Measurements from ENCODE around the gene ME3.

DNA sequence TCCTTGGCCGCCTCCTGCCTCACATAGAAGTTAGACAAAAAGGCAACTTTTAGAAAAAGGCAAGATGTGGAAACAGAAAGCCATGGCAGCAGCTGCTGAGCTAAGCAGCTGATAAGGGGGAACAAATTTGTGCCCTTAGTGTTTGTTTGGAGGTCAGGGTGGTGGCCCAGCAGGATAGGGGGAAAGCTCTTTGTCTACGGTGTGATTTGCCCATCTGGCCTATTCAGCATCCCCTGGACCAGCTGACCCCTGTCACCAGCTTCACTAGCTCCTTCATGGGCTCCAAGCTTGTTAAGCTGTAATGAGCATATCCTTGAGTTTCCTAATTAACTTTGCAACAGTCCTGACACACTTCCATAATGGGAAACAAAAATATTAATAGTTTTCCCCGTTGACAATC lies 5.9 kb upstream of the ME3 start:
- TF ChIP-seq, protein P1, sequence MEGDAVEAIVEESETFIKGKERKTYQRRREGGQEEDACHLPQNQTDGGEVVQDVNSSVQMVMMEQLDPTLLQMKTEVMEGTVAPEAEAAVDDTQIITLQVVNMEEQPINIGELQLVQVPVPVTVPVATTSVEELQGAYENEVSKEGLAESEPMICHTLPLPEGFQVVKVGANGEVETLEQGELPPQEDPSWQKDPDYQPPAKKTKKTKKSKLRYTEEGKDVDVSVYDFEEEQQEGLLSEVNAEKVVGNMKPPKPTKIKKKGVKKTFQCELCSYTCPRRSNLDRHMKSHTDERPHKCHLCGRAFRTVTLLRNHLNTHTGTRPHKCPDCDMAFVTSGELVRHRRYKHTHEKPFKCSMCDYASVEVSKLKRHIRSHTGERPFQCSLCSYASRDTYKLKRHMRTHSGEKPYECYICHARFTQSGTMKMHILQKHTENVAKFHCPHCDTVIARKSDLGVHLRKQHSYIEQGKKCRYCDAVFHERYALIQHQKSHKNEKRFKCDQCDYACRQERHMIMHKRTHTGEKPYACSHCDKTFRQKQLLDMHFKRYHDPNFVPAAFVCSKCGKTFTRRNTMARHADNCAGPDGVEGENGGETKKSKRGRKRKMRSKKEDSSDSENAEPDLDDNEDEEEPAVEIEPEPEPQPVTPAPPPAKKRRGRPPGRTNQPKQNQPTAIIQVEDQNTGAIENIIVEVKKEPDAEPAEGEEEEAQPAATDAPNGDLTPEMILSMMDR (optimal IDR thresholded peaks at IDR 0.05 in 1 of 3, IDR thresholded peaks at IDR 0.05 in 1 of 3, conservative IDR thresholded peaks at IDR 0.05 in 1 of 3; ENCODE audit: extremely low read depth in 1 of 3, insufficient read depth in 2 of 3, low read length in 3 of 3), result no peak
- no peak for TF ChIP-seq EZH2 (IDR thresholded peaks at IDR 0.05; ENCODE audit: low read length)
